NCI-H82 treated with DMSO at 0.1 percent for 48 hours (cell line): ENCODE measurements around the gene TMEM143.
A peak's percentile ranks its signal among the peaks of the same experiment; 100 is the strongest.
"Not testable (repeated sequence)": the region's sequence is repeated elsewhere in the genome, so short reads cannot be mapped to it uniquely, and the experiment has no call there.

Experiments
- DNase-seq: peaks from one replicate; lab custom pipeline; 2025; ENCODE audit not compliant: unreplicated experiment; lab: John Stamatoyannopoulos, UW

TMEM143 gene

DNA sequence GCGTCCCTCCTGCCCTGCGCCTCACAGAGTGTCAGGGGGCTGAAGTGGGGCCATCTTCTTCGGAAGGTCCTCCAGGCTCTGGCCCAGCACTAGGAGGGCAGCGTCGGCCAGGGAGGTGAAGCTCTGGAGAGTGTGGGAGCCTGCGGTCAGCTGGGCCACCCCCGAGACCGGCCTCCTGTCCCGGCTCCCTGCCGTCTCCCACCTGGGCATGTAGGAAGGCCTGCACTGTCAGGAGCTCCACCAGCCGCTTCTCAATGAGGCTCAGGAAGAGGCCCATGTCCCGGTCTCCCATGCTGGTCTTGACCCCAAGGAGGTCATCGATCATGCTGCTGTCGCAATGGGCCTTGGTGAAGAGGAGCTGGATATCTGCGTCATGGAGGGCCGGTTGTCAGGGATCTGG lies 65.8 kb downstream of the TMEM143 start:
- DNase-seq, result no peak

DNA sequence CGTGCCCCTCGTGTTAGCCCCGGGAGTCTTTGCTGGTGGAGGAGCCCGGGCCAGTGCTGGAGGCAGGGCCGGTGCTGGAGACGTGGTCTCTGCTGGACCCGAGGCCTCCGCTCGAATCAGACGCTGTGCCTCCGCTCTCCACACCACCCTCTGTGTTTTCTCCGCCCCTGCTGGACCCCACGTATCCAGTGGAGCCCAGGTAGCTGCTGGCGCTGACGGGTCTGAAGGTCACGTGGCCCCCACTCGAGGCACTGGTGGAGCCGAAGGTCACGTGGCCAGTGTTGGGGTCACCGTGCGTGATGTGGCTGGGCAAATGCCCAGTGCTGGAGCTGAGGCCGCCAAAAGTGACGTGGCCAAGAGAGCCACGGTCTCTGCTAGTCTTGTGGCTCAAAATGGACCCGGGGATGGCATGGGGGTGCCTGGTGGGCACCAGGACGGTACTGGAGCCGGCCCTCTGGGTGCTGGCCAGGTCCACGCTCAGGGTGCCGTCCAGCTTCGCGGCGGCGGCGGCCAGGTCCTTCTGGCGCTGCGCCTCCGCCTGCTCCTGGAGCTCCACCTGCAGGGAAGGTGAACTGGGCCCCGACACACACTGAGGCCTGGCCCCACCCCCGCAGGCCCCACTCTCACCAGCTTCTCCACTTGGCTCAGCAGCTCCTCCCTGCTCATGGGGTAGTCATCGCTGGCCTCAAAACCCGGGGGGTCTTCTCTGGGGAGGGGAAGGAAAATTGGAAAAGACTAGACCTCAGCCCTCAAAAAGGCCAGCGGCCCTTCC lies 66.6 kb downstream of the TMEM143 start:
- no peak for DNase-seq

DNA sequence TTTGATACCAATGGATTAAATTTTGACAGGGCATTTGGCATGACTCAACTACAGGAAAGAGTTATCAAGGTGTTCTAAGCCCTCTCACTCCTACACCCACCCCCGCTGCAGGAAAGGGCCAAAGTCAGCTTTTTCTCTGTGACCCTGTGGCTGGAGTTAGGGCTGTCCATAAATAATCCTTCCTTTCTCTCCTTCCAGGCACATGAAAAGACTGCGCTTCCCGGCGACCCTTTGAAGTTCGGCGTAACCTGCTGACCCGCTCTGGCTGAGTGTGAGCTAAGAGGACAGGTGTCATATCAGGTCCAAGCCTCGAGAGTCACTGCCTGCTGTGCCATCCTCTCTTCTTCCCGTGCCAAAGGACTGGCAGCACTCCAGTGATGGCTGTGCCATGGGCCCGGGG lies 68.3 kb downstream of the TMEM143 start:
- DNase-seq, result no peak

DNA sequence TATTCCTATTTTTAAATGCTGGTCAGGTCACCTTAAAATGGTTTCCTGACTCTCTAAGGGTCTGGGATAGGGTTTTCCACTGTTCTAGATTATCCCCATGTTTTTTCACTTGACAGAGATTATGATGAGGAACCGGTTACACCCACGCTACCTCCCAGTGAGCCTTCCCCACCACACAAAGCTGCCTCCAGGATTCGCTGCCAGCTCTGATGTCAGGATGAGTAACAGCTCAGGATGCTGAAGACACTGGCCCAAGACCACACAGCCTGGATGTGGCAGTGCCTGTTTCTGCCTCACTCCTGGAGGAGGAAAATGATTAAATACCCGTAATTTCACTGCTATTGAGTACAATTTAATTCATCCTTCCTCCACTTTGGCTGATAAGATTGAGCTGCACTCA lies 70.9 kb downstream of the TMEM143 start:
- DNase-seq, result no peak

DNA sequence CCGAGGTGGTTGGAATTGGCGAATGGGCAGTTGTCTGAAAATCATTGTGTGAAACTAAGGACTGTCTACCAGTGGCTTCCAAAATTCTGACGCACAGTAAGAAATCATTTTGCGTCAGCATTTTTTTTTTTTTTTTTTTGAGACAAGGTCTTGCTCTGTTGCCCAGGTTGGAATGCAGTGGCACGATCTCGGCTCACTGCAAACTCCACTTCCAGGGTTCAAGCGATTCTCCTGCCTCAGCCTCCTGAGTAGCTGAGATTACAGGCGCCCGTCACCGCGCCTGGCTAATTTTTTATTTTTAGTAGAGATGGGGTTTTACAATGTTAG lies 72.3 kb downstream of the TMEM143 start:
- not testable (repeated sequence) for DNase-seq

GRCh38 chr19:48290771-48291488 lies 72.8 kb downstream of the TMEM143 start:
- peak; percentile 42 for DNase-seq

DNA sequence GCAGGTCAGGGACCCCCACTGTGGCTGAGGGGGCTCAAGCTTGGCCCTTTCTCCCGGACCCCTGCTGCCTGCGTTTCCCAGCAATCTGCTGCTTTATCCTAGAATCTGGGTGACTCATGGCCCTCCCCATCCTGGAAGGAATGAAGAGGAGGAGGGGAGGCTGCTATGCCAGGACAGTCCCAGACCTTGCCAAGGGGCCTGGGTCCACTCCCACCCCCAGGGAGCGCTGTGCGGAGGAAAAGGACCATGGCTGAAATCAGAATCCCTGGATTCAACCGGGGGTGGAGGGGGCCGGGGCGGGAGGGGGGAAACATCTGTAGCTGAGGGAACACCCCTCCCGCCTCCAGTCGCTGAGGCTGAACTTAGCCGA lies 73.4 kb downstream of the TMEM143 start:
- no peak for DNase-seq

DNA sequence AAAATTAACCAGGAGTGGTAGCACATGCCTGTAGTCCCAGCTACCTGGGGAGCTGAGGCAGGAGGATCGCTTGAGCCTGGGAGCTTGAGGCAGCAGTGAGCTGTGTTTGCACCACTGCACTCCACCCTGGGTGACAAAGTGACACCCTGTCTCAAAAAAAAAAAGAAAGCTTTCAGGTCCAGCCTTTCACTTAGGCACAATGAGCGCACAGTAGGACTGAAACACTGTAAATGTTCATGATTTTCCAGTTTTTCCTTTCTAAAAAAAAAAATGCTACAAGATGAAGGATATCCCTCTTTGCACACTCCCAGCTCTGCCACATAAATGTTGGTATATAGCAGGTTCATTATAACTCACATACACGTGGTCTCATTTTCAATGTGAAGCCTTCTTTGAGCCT lies 76.0 kb downstream of the TMEM143 start:
- no peak for DNase-seq

- no peak for DNase-seq
Observed at GRCh38 chr19:48284896-48285295, 78.8 kb downstream of the TMEM143 start.

GRCh38 chr19:48283908-48284307 lies 79.8 kb downstream of the TMEM143 start:
- no peak for DNase-seq
